BJ (cell line): ENCODE measurements around the gene PRKCH. TPM values are rescaled to one million over a fixed set of nuclear protein-coding genes. Genes with fewer than 3 reads are reported as not detected.
A peak's percentile ranks its signal among the peaks of the same experiment; 100 is the strongest.

Experiments
- CTCF ChIA-PET: fragments of 350-600 bp; formaldehyde crosslinking; extraction: SDS; loops from one replicate; lab custom pipeline; 2021; ENCODE audit warnings: antibody characterized with exemption, inconsistent platforms; lab: Yijun Ruan, JAX
- POLR2A ChIA-PET: fragments of 300-600 bp; sonication (Branson Sonifier 250); formaldehyde crosslinking; extraction: SDS; loops from one replicate; lab custom pipeline; 2021; ENCODE audit warnings: antibody characterized with exemption; lab: Charles Lee
- DNase-seq: peaks from one replicate; pipeline ENCODE4 v3.0.0-alpha.2; 2011; ENCODE audit warnings: low read depth
- H3K27me3 ChIP-seq: 2 replicates; pipeline ENCODE4 v1.6.0; 2011; ENCODE audit warnings: low read length; ENCODE audit not compliant: control insufficient read depth, insufficient read depth
- H3K36me3 ChIP-seq: 2 replicates; pipeline ENCODE4 v1.5.1; 2011; ENCODE audit warnings: low read length; ENCODE audit not compliant: control insufficient read depth, insufficient read depth
- H3K4me3 ChIP-seq: 2 replicates; pipeline ENCODE4 v1.5.1; 2011; ENCODE audit warnings: low read depth, mild to moderate bottlenecking, control low read depth, low read length
- polyA plus RNA-seq: library from polyadenylated mRNA; depleted of rRNA; stranded (reverse); fragments of >200 nt; gene quantifications from 2 replicates; pipeline ENCODE4 v1.2.3, GENCODE V29; 2011
- TF ChIP-seq, protein P1 (sequence below): IDR thresholded peaks from 2 replicates; pipeline ENCODE4 v1.5.1; 2011; ENCODE audit warnings: low read depth, mild to moderate bottlenecking, control low read depth, inconsistent platforms, low read length, moderate library complexity; ENCODE audit not compliant: insufficient read depth

The PRKCH gene
- polyA plus RNA-seq, 1 experiment: 2.0 TPM

DNA sequence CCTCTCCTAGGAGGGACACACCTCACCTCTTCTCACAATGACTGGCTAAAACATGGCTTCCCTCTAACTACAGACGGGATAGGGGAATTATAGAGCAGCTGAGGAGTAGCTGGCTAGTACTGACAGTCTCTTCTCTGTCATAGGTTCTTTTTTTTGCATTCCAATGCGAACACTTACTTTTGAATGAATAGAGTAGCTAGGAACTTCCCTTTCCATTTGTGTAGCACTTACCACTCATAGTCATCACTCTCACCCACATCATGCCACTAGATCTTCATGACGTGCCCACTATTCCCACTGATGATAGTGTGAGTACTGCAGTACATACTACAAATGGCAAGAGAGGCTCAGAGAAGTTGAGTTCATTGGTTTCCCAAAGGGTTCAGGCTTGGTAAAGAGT is 230.0 kb downstream of the PRKCH start:
- TF ChIP-seq, protein P1, sequence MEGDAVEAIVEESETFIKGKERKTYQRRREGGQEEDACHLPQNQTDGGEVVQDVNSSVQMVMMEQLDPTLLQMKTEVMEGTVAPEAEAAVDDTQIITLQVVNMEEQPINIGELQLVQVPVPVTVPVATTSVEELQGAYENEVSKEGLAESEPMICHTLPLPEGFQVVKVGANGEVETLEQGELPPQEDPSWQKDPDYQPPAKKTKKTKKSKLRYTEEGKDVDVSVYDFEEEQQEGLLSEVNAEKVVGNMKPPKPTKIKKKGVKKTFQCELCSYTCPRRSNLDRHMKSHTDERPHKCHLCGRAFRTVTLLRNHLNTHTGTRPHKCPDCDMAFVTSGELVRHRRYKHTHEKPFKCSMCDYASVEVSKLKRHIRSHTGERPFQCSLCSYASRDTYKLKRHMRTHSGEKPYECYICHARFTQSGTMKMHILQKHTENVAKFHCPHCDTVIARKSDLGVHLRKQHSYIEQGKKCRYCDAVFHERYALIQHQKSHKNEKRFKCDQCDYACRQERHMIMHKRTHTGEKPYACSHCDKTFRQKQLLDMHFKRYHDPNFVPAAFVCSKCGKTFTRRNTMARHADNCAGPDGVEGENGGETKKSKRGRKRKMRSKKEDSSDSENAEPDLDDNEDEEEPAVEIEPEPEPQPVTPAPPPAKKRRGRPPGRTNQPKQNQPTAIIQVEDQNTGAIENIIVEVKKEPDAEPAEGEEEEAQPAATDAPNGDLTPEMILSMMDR: no peak
- ChIA-PET POLR2A (interaction anchor here (0.6 kb wide), 1 partner anchor 193 kb away, joined by 6 read pairs; no protein-coding TSS in a partner anchor), CTCF (interaction anchor here (0.8 to 2.7 kb wide), 5 partner anchors 15 to 76 kb away, joined by 3 to 13 read pairs (median 4); no protein-coding TSS in a partner anchor)
- Histone ChIP-seq H3K27me3 (no peaks in the 10 kb centered on the region), H3K36me3 (no peaks in the 10 kb centered on the region), H3K4me3 (no peak overlapping the region)
- no peak for DNase-seq

DNA sequence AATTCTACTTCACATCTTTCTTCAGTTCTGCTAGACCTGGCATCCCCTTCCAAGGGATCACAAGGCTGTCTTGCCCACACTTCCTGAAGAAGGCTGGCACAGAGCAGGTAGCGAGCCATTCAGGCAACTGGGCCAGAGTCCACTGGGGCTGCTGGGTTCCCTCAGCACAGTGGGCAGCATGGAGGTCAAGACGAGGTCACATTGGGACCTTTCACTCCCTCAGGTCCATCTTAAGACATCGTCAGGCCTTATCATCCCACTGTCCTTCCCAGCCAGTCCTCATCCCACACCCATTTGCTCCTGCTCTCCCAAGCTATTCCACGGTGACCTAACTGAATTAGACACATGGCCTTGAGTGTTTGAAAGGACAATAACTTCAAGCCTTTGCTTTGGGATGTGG is 230.9 kb downstream of the PRKCH start:
- TF ChIP-seq, protein P1: no peak
- CTCF ChIA-PET: interaction anchor here (1.0 to 2.7 kb wide), 6 partner anchors 9 to 76 kb away, joined by 3 to 13 read pairs (median 4); no protein-coding TSS in a partner anchor
- no peak for DNase-seq
- no peaks in the 10 kb centered on the region for H3K27me3 ChIP-seq
- no peaks in the 10 kb centered on the region for H3K36me3 ChIP-seq
- no peak overlapping the region for H3K4me3 ChIP-seq
- POLR2A ChIA-PET: interaction anchor here (0.6 to 1.5 kb wide), 2 partner anchors 10 to 192 kb away, joined by 4 to 6 read pairs; no protein-coding TSS in a partner anchor

DNA sequence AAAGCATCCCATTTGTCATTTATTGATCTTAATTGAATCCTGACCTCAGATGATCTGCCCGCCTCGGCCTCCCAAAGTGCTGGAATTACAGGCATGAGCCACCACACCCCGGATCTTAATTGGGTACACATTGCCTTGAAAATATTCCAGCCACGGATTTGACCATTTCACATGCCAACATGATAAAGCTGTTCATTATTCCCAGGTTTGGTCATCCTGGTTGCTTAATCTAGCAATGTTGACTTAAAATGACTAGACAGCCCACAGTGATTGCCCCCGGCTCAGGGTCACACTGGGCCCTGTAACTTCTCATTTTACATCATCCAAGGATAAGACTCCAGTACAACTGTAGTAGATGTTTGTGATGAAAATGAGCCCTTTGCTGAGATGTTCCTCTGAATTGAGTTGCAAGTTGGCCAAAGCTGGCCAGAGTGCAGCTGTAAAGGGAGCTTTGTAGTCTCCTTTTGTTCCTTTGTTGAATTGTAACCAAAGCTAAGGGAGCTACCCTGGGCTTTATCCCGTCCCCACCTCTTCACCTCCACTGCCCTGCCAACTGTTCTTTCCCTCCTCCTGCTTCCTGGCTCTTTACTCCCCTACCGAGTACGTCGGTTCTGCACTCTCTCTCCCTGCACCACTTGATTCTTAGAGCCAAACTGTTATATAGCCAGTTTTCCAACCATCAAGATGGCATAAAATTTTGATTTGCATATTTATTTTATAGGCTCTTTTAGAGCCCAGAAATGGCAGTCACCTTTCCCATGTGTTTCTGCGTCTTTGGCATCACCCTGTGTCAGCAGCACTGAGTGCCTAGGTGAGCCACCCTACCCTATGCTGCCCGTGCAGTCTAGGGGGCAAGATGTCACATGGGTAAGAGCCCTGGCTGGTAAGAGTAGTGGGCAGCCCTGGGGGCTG is 232.6 kb downstream of the PRKCH start:
- ChIA-PET POLR2A (interaction anchor here (0.6 to 1.9 kb wide), 7 partner anchors 9 to 195 kb away, joined by 3 to 8 read pairs (median 5); no protein-coding TSS in a partner anchor), CTCF (interaction anchor here (1.0 to 2.7 kb wide), 5 partner anchors 9 to 162 kb away, joined by 3 to 13 read pairs (median 4); no protein-coding TSS in a partner anchor)
- peak; percentile 99 for DNase-seq
- Histone ChIP-seq H3K4me3 (no peak overlapping the region), H3K27me3 (no peaks in the 10 kb centered on the region), H3K36me3 (no peaks in the 10 kb centered on the region)
- TF ChIP-seq, protein P1: no peak

DNA sequence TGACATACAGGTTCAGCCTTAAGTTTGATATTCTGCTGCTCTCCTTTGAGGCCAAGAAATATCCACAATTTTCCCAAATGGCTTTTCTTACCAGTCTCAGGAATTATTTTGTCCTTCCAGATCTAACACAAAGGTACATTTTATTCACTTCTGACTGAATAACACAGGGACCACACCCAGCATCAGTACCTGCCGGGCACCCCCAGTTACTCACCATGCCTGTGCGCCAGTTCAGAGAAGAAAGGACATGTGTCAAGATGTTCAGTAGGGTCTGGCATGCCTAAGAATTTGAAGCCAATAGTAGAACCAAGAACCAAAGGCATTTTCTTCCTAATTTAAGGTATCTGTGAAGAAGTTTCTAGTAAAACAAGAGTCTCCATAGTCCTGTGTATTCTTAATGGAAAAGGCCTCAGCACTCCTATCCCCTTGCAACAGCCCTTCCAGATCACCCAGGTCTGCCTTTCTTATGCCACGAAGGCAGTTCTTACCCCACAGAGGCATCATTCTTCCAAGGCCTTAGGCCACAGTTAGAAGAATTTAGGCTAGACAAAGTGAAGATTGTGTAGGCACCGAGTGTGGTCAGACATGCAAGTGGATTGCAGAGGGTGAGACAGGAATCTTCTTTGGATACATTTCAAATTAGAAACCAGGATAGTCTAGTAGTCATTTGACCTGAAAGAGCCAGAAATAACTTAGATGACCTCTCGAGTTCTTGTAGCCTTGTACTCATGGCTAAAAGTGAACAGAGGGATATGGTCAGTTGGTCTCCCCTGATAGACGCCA is 233.9 kb downstream of the PRKCH start:
- no peak for DNase-seq
- H3K4me3 ChIP-seq: no peak overlapping the region
- H3K27me3 ChIP-seq: no peaks in the 10 kb centered on the region
- POLR2A ChIA-PET: no interaction called here
- H3K36me3 ChIP-seq: no peaks in the 10 kb centered on the region
- TF ChIP-seq, protein P1: no peak
- CTCF ChIA-PET: interaction anchor here (1.3 kb wide), 1 partner anchor 21 kb away, joined by 4 read pairs; no protein-coding TSS in a partner anchor
